Activated gamma-delta T cell treated with anti-CD3 and anti-CD28 coated beads, Interleukin-2, amount 50 U/mL, for 16 hours (primary cell): ENCODE results near the gene NNT.
A peak's percentile ranks its signal among the peaks of the same experiment; 100 is the strongest.
"Not testable (repeated sequence)": the region's sequence is repeated elsewhere in the genome, so short reads cannot be mapped to it uniquely, and the experiment has no call there.

Experiments used
- DNase-seq: peaks from one replicate; pipeline ENCODE4 v3.0.0-alpha.2; 2020; ENCODE audit warnings: low read depth

The NNT gene

DNA sequence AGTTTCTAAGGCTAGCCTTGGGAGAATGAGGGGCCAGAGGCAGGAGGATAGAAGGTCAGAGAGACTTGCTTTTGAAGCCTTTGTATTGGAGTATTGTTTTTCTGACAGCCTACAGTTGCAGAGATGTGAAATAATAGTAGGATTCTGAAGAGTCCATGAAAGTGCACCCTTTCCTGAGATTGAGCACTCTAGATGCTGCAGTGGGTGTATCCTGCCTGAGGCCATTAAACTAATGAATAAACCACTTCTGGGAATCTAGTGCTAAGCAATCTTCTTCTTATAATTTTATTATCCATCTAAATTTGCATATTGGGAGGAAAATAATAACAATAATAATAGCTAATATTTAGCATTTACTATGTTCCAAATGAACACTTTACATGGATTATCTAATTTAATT lies 19.3 kb upstream of the NNT start:
- DNase-seq, result no peak

DNA sequence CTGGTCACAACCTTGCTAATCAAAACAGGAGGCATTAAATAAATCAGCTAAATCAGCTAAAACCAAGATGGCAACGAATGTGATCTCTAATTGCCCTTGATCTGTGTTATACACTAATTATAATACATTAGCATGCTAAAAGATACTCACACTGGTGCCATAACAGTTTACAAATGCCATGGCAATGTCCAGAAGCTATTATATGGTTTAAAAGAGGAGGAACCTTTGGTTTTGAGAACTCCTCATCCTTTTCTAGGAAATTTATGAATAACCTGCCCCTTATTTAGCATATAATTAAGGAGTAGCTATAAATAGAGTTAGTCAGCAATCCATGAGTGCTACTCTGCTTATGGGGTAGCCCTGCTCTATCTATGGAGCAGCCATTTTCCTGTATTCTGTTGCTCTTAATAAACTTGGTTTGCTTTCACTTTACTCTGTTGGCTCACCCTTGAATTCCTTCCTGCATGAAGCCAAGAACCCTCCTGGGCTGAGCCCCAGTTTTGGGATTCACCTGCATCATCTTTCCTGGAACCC lies 18.7 kb upstream of the NNT start:
- no peak for DNase-seq

DNA sequence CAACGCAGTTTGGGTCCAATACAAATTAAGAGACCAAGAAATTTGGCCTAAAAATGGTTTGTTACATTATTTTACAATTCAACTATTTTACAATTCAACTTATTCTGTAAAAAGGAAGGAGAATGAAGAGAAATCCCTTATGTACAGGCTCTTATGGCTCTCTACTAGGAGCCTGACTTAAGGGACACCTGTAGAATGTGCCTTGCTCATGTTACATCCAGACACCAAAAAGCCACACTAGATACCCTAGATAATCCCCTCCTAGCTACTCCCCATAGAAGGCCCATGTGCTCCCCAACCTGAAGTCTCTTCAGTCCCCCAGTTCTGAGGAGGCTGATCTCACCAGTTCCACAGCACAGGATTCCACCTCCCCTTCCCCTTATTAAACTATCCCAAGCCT lies 14.1 kb upstream of the NNT start:
- no peak for DNase-seq

DNA sequence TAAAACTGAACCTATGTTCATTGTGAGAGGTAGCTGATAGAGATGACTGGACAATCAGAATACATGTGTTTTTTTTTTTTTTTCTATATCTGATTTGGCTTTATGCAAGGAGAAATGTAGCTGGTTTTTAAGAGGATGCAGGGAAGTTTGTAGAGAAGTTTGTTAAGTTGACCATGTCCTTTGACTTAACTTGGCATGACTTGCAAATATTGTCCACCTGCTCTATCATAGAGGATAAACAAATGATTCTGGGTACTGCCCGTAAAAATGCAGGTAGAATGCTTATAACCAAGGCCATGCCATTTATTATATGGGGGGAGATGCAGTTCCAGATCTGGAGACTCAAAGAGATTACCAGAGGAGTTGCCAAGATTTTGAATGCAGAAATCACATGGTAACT lies 13.7 kb upstream of the NNT start:
- DNase-seq, result no peak

DNA sequence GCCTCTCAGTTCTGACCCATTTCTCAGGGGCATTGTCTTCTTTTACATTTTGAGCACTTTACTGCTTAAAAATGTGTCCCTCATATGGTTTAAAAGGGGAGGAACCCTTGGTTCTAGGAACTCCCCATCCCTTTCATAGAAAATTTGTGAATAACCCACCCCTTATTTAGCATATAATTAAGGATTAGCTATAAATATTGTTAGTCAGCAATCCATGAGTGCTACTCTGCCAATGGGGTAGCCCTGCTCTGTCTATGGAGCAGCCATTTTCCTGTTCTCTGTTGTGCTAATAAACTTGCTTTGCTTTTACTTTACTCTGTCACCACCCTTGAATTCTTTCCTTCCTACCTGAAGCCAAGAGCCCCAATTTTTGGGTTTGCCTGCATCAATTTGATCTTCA lies 12.3 kb upstream of the NNT start:
- no peak for DNase-seq

DNA sequence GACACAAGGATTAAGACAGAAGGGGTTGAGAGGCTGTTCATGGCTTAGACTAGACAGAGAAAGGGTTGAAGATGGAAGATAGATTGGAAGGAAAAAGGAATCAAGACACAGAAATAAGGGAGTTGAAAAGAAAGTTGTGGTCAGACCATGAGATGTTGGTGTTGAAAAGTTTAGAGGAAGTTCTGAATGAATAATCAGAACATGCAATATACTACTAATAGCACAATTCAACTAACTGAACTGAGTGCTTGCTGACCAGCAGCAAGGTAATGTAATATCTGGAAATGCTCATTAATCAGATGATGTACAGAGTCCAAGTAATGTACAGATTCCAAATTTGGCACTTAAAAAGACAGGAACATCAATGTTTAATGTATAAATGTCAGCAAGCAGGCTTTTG lies 10.6 kb upstream of the NNT start:
- no peak for DNase-seq

DNA sequence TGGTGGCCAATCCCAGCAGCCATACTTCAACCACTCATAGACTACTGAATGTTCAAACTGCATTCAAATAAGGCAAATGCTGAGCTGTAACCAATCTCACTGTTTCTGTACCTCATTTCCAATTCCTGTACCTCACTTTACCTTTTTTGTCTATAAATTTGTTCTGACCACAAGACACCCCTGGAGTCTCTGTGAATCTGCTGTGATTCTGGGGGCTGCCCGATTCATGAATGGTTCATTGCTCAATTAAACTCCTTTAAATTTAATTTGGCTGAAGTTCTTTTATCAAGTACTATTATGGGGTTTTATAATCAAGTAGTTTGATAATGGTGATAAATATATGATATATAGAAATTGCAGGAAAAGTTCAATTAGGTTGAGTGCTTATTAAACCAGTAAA lies 4.1 kb upstream of the NNT start:
- DNase-seq, result not testable (repeated sequence)

DNA sequence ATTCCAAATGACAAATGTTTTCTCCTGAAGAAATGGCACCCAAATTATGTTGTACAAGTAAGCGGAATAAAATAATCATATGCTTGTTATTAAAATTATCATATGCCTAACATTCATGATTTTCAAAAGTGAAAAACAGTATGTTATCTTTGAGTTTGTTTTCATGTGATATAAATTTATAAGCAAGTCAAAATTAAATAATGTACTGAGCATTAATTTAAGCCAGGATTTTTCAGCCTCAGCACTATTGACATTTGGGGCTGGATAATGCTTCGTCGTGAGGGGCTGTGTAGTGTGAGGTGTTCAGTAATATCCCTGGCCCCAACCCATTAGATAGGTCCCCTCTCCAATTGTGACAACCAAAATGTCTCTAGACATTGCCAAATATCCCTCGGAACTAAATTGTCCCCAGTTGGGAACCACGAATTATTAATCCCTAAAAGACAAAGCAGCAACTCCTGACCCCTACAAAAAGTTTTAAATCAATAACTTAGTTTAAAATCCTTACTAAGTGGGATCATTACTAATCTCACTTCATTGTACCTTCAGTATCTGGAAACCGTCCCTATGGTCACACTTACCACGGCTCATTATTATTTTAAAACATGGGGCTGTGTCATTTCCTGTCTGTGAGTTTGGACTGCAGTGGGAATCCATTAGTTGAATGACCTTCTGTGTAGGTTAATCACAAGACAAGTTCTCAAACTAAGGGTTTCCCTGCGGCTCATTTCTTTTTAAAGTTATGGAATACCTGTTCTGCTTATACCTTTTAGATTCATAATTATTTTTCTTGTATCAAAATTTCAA lies 1.3 kb upstream of the NNT start:
- no peak for DNase-seq

DNA sequence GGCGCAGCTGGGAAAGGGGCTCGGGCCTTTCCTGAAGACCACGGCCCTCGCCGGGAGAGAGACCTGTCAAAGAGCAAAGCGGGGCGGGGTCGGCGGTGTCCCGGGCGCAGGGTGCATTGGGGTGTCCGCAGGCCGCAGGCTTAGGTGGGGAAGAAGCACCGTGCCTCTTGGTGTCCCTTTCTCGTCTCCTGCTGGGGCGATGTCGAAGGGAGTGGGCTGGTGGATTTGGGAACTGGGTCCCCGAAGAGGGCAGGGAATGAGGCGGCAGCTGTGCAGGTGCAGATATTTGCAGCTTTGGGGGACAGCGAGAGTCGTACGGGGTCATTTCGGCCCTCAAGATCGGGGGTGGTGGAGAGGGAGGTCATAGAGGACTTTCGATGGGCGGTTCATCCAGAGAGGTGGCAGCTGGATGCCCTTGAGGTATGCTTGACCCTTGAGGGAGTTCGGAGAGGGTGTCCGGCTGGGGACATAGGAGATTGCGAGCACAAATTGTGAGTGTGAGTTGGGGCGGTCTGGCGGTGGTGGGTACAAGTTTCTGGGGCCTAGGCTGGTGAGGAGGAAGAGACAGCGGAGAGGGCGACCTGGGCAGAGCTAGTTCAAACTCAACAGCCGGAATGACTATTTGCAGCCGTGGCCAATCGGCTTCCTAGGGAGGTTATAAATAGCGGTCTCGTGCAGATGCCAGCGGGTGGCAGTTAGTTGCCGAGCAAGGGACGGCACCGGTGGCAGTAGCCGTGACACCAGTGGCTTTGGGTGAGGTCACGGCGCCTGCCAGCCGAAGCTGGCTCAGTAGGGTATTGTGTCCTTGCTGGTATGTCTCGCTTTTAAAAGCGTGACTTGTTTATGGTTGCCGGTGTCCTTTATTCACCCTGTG lies 601 bp downstream of the NNT start:
- peak; percentile 57 for DNase-seq

DNA sequence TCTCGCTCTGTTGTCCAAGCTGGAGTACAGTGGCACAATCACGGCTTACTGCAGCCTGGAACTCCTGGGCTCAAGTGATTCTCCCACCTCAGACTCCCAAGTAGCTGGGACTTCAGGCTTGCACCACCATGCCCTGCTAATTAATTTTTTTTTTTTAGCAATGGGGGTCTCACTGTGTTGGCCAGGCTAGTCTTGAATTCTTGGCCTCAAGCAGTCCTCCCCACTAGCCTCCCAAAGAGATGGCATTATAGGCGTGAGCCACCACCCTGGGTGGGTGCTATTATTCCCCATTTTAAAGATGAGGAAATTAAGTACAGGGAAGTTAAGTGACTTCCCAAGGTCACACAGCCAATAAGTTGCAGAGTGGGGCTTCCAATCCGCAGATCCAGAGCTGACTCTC lies 1.7 kb downstream of the NNT start:
- DNase-seq, result no peak

DNA sequence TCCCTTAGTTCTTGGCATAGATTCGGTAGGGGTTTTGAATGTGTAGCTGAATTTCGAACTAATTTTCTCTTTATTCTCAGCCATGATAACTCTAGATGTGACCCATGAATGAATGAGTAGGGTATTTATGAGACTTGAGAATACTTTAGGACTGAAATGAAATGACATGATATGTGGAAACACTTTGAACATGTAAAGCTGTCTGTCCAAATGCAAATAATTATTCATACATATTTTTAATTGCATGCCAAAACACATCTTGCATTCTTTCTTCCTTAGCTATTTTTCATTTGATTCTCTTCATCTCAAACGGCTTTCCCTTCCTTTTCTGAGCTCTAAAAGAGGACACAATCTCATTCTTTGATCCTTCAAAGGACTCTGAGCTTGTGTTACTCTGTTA lies 3.4 kb downstream of the NNT start:
- DNase-seq, result no peak

DNA sequence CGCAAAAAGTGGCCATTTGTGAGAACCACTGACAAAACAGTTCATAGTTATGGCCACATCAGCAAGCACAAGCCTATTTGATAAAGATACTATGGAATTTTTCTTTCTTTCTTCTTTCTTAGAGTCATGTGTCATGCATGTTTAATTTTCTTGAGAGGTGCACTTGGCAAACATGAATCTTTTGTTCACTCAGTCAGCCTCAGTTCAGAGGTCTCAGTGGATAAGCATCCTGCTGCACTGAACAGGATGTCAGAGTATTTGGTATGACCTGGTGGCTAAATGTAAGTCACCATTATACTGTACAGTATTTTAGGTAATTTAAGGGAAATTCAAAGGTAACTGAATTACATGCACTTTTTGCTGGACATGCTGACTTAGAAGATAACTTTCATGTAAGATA lies 5.4 kb downstream of the NNT start:
- DNase-seq, result no peak

DNA sequence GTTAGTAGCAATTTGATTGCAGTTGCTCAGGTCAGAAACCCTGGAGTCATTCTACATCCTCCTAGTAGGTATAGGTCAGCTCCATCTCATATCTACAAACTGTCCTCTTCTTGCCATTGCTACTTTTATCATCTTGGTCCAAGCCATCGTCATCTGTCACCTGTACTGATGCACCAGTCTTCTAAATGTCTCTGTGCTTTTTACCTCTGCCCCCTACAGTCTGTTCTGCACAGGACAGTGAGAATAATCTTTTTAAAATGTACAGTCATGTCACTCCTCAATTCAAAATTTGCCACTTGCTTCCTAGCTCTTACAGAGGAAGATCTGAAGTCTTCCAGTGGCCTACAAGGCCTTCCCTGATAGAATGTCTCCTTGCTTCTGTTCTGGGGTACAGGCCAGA lies 6.8 kb downstream of the NNT start:
- DNase-seq, result no peak

DNA sequence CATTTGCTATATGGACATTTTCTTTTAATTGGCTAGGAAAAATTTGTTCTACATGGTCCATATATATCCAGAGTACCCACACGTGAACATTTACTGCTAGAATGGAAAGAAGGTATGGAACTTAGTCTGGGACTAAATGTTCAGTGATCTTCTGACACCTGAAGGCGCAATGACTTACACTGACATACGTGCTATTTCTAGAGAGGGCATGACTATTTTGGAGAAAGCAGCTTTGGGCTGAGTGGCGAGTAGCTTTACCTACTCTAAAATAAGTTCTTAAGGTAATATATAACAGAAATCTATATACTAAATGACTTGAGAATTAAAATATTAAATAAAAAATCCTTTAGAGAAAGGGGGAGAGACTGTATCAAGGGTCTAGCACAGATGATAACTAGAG lies 10.4 kb downstream of the NNT start:
- DNase-seq, result no peak

DNA sequence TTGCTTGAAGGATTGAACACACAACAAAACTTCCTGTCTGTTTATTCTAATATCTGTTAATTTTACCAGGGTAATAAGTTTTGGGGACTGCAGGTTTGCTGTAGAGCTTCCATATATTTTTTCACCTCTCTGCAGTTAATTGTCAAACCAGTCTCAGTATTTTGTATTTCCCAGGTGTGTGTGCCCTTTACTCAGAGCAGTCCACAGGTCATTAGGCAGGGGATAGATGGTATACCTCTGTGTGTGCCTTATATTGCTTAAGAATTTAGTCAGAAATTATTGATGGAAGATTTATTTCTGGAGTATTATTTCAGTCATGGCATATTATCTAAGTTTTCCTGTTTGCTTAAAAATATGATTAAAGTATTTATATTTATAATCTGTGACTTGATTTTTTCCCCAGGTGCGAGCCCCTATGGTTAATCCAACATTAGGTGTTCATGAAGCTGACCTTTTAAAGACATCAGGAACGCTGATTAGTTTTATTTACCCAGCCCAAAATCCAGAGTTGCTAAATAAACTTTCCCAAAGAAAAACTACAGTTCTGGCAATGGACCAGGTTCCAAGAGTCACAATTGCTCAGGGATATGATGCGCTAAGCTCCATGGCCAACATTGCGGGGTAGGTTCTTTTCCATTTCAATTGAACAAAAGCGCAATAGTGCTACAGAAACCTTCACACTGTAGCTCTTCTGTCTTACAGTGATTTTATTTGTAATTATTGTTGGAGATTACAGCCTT lies 12.6 kb downstream of the NNT start:
- no peak for DNase-seq

DNA sequence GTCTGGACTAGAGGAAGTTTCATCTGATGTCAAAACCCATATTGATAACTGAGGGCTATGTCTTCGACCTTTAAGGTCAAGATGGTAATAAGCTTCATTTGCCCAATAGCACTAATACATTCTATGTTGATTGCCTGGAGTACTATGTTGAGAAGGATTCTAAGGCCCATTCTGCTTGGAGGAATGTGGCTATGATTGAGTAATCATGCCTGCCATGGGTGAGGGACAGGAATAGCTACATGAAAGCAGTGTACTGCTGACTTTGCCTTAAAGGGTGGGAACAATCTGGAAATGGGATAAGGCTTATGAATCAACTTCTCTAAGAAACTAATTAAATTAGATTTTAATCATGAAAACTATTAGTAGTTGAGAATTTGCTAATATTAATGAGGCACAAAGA lies 13.6 kb downstream of the NNT start:
- DNase-seq, result no peak

DNA sequence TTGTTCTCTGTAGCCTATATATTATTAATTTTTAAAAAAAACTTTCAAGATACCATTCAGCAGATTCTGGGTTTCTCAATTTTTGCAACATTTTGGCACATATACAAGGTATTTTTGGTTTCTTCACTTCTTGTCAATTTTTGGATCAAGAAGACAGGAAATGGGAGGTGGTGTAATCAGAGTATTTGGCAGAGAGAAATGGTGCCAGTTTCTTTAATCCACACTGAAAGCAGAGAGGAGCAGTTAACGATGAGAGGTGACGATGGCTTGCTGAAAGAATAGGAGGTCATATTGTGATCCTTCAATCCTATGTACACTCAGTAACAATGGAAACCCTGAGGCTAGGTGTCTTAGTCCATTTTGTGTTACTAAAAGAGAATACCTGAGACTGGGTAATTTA lies 16.4 kb downstream of the NNT start:
- DNase-seq, result no peak

DNA sequence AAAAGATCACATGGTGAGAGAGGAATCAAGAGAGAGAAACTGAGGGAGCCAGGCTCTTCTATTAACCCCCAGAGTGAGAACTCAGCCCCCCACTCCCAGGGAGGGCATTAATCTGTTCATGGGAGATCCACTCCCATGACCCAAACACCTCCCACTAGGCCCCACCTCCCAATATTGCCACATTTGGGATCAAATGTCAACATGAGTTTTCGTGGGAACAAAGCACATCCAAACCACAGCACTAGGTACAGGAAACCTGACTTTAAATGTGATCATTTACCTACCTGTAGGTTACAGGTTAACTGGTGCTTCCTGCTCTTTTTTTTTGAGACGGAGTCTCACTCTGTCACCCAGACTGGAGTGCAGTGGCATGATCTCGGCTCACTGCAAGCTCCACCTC lies 16.9 kb downstream of the NNT start:
- DNase-seq, result no peak

DNA sequence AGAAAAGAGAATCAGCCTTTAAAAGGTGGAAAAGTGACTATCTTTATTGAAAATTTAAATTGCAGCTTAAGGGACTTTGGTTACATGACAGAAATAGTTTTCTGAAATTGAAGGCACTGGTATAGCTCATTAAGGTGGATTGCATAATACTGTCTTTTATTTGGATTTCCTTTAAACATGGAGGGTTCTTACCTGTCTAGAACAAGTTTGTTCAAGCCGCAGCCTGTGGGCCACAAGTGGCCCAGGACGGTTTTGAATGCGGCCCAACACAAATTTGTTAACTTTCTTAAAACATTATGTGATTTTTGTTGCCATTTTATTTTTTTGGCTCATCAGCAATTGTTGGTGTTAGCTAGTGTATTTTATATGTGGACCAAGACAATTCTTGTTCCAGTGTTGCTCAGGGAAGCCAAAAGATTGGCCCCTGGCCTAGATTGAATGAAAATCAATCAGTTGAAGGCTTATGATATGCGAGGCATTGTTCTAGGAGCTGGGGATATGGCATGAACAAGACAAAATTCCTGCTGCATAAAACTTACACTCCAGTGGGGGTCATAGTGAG lies 18.0 kb downstream of the NNT start:
- DNase-seq, result no peak

DNA sequence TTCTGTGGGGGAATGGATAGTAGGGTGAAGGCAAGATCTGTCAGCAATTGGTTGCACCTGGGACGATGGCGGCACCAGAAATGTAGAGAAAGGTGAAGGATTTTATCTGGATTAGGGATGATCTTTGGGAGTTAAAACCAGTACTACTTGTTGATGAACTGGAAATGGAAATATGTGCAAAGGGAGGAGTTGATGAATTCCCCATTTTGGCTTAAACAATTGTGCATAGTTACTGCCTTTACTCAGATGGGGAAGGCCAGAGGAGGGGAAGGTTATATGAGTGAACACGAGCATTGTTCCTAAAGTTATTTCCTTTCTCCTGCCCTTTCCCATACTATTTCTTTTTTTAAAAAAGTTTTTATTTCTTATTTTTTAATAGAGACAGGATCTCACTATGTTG lies 19.1 kb downstream of the NNT start:
- no peak for DNase-seq

DNA sequence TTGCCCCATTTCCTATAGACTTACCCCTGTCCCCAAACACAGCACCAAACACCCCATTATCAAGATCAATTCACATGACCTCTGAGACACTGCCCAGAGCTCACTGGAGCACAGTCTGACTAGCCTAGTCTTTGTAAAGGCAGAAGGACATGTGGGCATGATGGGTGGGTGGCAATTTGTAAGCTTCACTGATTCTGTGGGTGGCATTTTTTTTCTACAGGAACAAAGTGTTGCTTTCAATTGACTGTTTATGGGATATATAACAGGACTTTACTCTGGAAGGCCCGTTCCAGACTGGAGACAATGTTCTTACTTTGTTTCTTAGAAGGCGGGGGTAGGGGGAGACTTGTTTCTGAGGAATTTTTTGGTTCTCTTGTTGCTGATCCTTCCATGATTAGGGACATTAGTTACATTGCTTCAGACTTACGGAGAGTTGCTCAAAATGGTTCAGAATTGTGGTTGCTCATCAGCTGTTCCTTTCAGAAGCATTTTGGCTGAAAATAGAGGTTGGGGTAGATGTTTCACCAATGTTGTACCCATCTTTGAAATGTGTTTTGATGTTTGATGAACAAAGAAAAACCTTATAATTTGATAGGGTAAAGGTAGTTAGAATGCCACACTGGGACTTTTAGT lies 20.2 kb downstream of the NNT start:
- no peak for DNase-seq

DNA sequence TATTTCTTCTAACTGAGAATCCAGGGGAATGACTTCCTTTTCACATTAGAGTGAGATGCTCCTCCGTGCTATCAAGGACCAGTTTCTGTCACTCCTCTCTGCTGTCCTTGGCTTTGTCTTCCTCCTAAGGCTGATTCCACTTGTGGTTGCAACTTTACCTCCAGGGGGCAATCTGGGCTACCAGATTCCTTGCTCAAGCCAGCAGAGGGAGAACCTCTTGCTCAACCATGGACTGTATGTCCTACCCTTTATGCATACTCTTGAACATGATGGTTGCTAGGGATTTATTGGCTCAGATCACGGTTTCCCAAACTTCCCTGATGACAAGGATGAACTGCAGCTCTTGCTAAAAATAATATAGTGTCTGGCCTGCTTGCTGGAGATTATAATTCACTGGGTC lies 24.0 kb downstream of the NNT start:
- no peak for DNase-seq
